ENCODE results near the gene NUCB2. TPM values are rescaled to one million over a fixed set of nuclear protein-coding genes. Genes with fewer than 3 reads are reported as not detected.

NUCB2 gene
- polyA plus RNA-seq, 3 donors: 8.6 to 41.3 (median 31.4) TPM

GRCh38 chr11:17350455-17351171 lies 74.1 kb downstream of the NUCB2 start:
- peak in 1 of 3 donors; percentile 36 for DNase-seq
- peaks cover 0 to 2% of the 10 kb centered on the region in 2 donors for H3K36me3 Mint-ChIP-seq
- Histone ChIP-seq H3K36me3 (replicated peaks in 1 of 2; ENCODE audit: control insufficient read depth in 1 of 2, insufficient read depth in 2 of 2, low read length in 2 of 2) (no peaks in the 10 kb centered on the region), H2AFZ (ENCODE audit: insufficient read depth, low read depth, low read length, poor library complexity, severe bottlenecking) (peak overlapping the region; percentile 84), H3K4me2 (replicated peaks; ENCODE audit: extremely low read depth, low read length, poor library complexity, severe bottlenecking) (no peak overlapping the region), H3K4me1 (ENCODE audit: control insufficient read depth in 1 of 2, insufficient read depth in 2 of 2, low read length in 2 of 2) (peaks cover 27 to 34% of the 10 kb centered on the region in 2 donors), H3K27me3 (ENCODE audit: control insufficient read depth in 2 of 2, insufficient read depth in 2 of 2, low read length in 2 of 2) (peaks cover 0 to 11% of the 10 kb centered on the region in 2 donors), H3K79me2 (ENCODE audit: insufficient read depth, low read length) (no peaks in the 10 kb centered on the region), H3K9ac (ENCODE audit: insufficient read depth, low read length, poor library complexity, severe bottlenecking) (no peak overlapping the region), H4K20me1 (ENCODE audit: insufficient read depth, low read length) (no peaks in the 10 kb centered on the region), H3K4me3 (replicated peaks in 1 of 3; ENCODE audit: low read depth in 2 of 3, low read length in 3 of 3) (peak overlapping the region in 1 of 3 experiments; percentile 73), H3K27ac (ENCODE audit: low read depth in 1 of 2, low read length in 2 of 2) (no peak overlapping the region), H3K9me3 (replicated peaks in 1 of 2; ENCODE audit: control insufficient read depth in 1 of 2, insufficient read depth in 1 of 2, low read length in 2 of 2) (no peaks in the 10 kb centered on the region)
- TF ChIP-seq, protein P1, sequence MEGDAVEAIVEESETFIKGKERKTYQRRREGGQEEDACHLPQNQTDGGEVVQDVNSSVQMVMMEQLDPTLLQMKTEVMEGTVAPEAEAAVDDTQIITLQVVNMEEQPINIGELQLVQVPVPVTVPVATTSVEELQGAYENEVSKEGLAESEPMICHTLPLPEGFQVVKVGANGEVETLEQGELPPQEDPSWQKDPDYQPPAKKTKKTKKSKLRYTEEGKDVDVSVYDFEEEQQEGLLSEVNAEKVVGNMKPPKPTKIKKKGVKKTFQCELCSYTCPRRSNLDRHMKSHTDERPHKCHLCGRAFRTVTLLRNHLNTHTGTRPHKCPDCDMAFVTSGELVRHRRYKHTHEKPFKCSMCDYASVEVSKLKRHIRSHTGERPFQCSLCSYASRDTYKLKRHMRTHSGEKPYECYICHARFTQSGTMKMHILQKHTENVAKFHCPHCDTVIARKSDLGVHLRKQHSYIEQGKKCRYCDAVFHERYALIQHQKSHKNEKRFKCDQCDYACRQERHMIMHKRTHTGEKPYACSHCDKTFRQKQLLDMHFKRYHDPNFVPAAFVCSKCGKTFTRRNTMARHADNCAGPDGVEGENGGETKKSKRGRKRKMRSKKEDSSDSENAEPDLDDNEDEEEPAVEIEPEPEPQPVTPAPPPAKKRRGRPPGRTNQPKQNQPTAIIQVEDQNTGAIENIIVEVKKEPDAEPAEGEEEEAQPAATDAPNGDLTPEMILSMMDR (IDR thresholded peaks at IDR 0.05): no peak
- peaks cover 4 to 26% (median 13%) of the 10 kb centered on the region in 3 donors for H3K27me3 Mint-ChIP-seq (ENCODE audit: low read depth in 3 of 3)
- peak overlapping the region; percentile 94 to 96 for H3K4me3 Mint-ChIP-seq
- no peak overlapping the region for H3K27ac Mint-ChIP-seq
- intact Hi-C loops (cut with micrococcal nuclease): loop anchor here (5.0 to 10.0 kb wide), 3 partner anchors 73 to 136 kb away; partner anchors contain the start of gene NUCB2 (in 1 of the 2)
- peaks cover 29% of the 10 kb centered on the region for H3K4me1 Mint-ChIP-seq
- WGBS (ENCODE audit: insufficient coverage): no CpG with 5 or more reads among the region's 7 CpGs
- peaks cover 0 to 5% (median 2%) of the 10 kb centered on the region in 7 donors for H3K9me3 Mint-ChIP-seq

- Histone ChIP-seq H3K4me2 (replicated peaks; ENCODE audit: extremely low read depth, low read length, poor library complexity, severe bottlenecking) (peak overlapping the region; percentile 75), H2AFZ (ENCODE audit: insufficient read depth, low read depth, low read length, poor library complexity, severe bottlenecking) (peak overlapping the region; percentile 84), H3K36me3 (replicated peaks in 1 of 2; ENCODE audit: control insufficient read depth in 1 of 2, insufficient read depth in 2 of 2, low read length in 2 of 2) (no peaks in the 10 kb centered on the region), H3K4me1 (ENCODE audit: control insufficient read depth in 1 of 2, insufficient read depth in 2 of 2, low read length in 2 of 2) (peaks cover 27 to 34% of the 10 kb centered on the region in 2 donors), H4K20me1 (ENCODE audit: insufficient read depth, low read length) (no peaks in the 10 kb centered on the region), H3K27me3 (ENCODE audit: control insufficient read depth in 2 of 2, insufficient read depth in 2 of 2, low read length in 2 of 2) (peaks cover 0 to 11% of the 10 kb centered on the region in 2 donors), H3K27ac (ENCODE audit: low read depth in 1 of 2, low read length in 2 of 2) (peak overlapping the region in 1 of 2 donors; percentile 5), H3K79me2 (ENCODE audit: insufficient read depth, low read length) (no peaks in the 10 kb centered on the region), H3K9ac (ENCODE audit: insufficient read depth, low read length, poor library complexity, severe bottlenecking) (peak overlapping the region; percentile 68), H3K4me3 (replicated peaks in 1 of 3; ENCODE audit: low read depth in 2 of 3, low read length in 3 of 3) (peak overlapping the region; percentile 52 to 73 (median 60)), H3K9me3 (replicated peaks in 1 of 2; ENCODE audit: control insufficient read depth in 1 of 2, insufficient read depth in 1 of 2, low read length in 2 of 2) (no peaks in the 10 kb centered on the region)
- H3K4me1 Mint-ChIP-seq: peaks cover 29% of the 10 kb centered on the region
- peaks cover 4 to 26% (median 13%) of the 10 kb centered on the region in 3 donors for H3K27me3 Mint-ChIP-seq (ENCODE audit: low read depth in 3 of 3)
- intact Hi-C loops (cut with micrococcal nuclease): loop anchor here (5.0 to 10.0 kb wide), 3 partner anchors 74 to 136 kb away; partner anchors contain the start of gene NUCB2 (in 1 of the 2)
- TF ChIP-seq, protein P1 (IDR thresholded peaks at IDR 0.05): peak; percentile 22
- peak overlapping the region in 4 of 7 donors; percentile 56 to 92 (median 84) for H3K27ac Mint-ChIP-seq
- 22% methylated on average over 11 of the region's 12 CpGs for WGBS (ENCODE audit: insufficient coverage)
- peaks cover 0 to 2% of the 10 kb centered on the region in 2 donors for H3K36me3 Mint-ChIP-seq
- H3K9me3 Mint-ChIP-seq: peaks cover 0 to 7% (median 3%) of the 10 kb centered on the region in 7 donors
- peak overlapping the region; percentile 94 to 96 for H3K4me3 Mint-ChIP-seq
- no peak for DNase-seq
Measured at GRCh38 chr11:17351172-17351509, 74.6 kb downstream of the NUCB2 start.

Data from CD14-positive monocyte (primary cell).